T-helper 1 cell treated with Interleukin-12 subunit alpha and Interleukin-12 subunit beta and Interleukin-4 antibody, amounts not matched to agents 30 ng/mL and 1 ng/mL, for 36 hours (primary cell): ENCODE data around the gene BTBD19. TPM values are rescaled to one million over a fixed set of nuclear protein-coding genes. Genes with fewer than 3 reads are reported as not detected.
"Not testable (repeated sequence)": the region's sequence is repeated elsewhere in the genome, so short reads cannot be mapped to it uniquely, and the experiment has no call there.

Experiments used
- intact Hi-C: fragments of 100-400 bp; cut with micrococcal nuclease; formaldehyde crosslinking; loops from one replicate; pipeline ENCODE4 v1.15.1; 2024
- total RNA-seq: library from RNA; stranded (reverse); gene quantifications from 2 replicates; pipeline ENCODE4 v1.2.3, GENCODE V29; 2022

BTBD19 gene
- total RNA-seq: 11.9 and 15.0 TPM in 2 replicates

- intact Hi-C loops: loop anchor here (2.0 to 5.0 kb wide), 3 partner anchors 533 to 1439 kb away; partner anchors contain the start of genes GPBP1L1, MUTYH, RAD54L and TOE1
These were observed at the start of gene BTBD19 for GRCh38 chr1:44808063-44808937. BTBD19 (plus strand) TSS chr1:44808523; CDS start chr1:44808821, 298 bp downstream.

GRCh38 chr1:44759077-44759476 lies 49.2 kb upstream of the BTBD19 start:
- intact Hi-C loops: no loop called here

GRCh38 chr1:44760876-44761275 lies 47.4 kb upstream of the BTBD19 start:
- intact Hi-C loops: no loop called here

- intact Hi-C loops: not testable (repeated sequence)
These were observed 41.9 kb upstream of the BTBD19 start for GRCh38 chr1:44766421-44766820.

- intact Hi-C loops: loop anchor here (1.0 to 5.0 kb wide), 10 partner anchors 11 to 716 kb away; partner anchors contain the start of genes ARMH1, EIF2B3, KIF2C and PLK3
These were observed 33.0 kb upstream of the BTBD19 start, which contains the start of gene RPS8 for GRCh38 chr1:44775078-44775929. RPS8 (plus strand) TSS chr1:44775540; CDS start chr1:44775597, 57 bp downstream.

GRCh38 chr1:44775930-44776729 lies 32.2 kb upstream of the BTBD19 start:
- intact Hi-C loops: loop anchor here (1.0 to 5.0 kb wide), 10 partner anchors 10 to 715 kb away; partner anchors contain the start of genes ARMH1, EIF2B3, KIF2C and PLK3

GRCh38 chr1:44776730-44777068 lies 31.6 kb upstream of the BTBD19 start:
- intact Hi-C loops: loop anchor here (5.0 kb wide), 1 partner anchor 144 kb away; no protein-coding TSS in a partner anchor

GRCh38 chr1:44777547-44777946 lies 30.8 kb upstream of the BTBD19 start:
- intact Hi-C loops: loop anchor here (5.0 kb wide), 1 partner anchor 145 kb away; no protein-coding TSS in a partner anchor

- intact Hi-C loops: loop anchor here (5.0 kb wide), 1 partner anchor 146 kb away; no protein-coding TSS in a partner anchor
These were observed 30.2 kb upstream of the BTBD19 start for GRCh38 chr1:44777969-44778635.

GRCh38 chr1:44778705-44779576 lies 29.4 kb upstream of the BTBD19 start:
- intact Hi-C loops: loop anchor here (5.0 kb wide), 1 partner anchor 147 kb away; no protein-coding TSS in a partner anchor

- intact Hi-C loops: no loop called here
These were observed 27.7 kb upstream of the BTBD19 start for GRCh38 chr1:44780583-44781121.

GRCh38 chr1:44783697-44784093 lies 24.6 kb upstream of the BTBD19 start:
- intact Hi-C loops: no loop called here

GRCh38 chr1:44784094-44785028 lies 24.0 kb upstream of the BTBD19 start:
- intact Hi-C loops: no loop called here

- intact Hi-C loops: no loop called here
These were observed 23.3 kb upstream of the BTBD19 start for GRCh38 chr1:44785029-44785380.

GRCh38 chr1:44785501-44786137 lies 22.7 kb upstream of the BTBD19 start:
- intact Hi-C loops: loop anchor here (1.0 to 2.0 kb wide), 4 partner anchors 10 to 225 kb away; partner anchors contain the start of genes HECTD3, RNU5D-1 and RPS8

- intact Hi-C loops: loop anchor here (1.0 to 2.0 kb wide), 4 partner anchors 11 to 225 kb away; partner anchors contain the start of genes HECTD3, RNU5D-1 and RPS8
These were observed 22.0 kb upstream of the BTBD19 start for GRCh38 chr1:44786138-44786840.
